ENCODE data around the gene LIN7A.
"Not testable (repeated sequence)": the region's sequence is repeated elsewhere in the genome, so short reads cannot be mapped to it uniquely, and the experiment has no call there.

The LIN7A gene

GRCh38 chr12:80892597-80893445, 44.9 kb downstream of the LIN7A start:
- DNase-seq (ENCODE audit: low read depth, low spot score): peak; percentile 67
- no peak overlapping the region for H3K4me3 ChIP-seq (ENCODE audit: low read depth, low read length)
- TF ChIP-seq CTCF (IDR thresholded peaks at IDR 0.05; ENCODE audit: low read depth, low read length): no peak
- in situ Hi-C loops (cut with HindIII; ENCODE audit: low sequenced_read_pairs): no loop called here

GRCh38 chr12:80884651-80885050, 53.1 kb downstream of the LIN7A start:
- no peak overlapping the region for H3K4me3 ChIP-seq (ENCODE audit: low read depth, low read length)
- TF ChIP-seq CTCF (IDR thresholded peaks at IDR 0.05; ENCODE audit: low read depth, low read length): no peak
- in situ Hi-C loops (cut with HindIII; ENCODE audit: low sequenced_read_pairs): no loop called here
- DNase-seq (ENCODE audit: low read depth, low spot score): no peak

DNA sequence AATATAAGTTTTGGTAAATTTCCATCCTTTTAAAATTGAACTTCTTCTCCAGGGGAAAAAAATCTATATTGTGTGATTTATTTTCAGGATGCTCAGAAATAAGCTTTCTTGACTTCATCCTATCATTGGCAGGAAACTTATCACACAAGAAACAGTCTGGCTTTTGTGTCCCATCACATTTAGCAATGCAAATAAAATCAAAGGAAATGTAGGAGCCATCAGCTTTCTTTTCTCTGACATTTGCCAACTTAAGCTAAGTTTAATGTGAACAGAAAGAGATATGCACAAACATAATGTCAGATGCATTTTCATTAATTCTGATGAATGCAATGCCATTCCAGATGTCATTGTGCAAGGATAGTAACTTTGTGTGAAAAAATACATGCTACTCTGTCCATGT, 56.6 kb downstream of the LIN7A start:
- DNase-seq (ENCODE audit: low read depth, low spot score): no peak
- no peak for TF ChIP-seq CTCF (IDR thresholded peaks at IDR 0.05; ENCODE audit: low read depth, low read length)
- in situ Hi-C loops (cut with HindIII; ENCODE audit: low sequenced_read_pairs): no loop called here
- H3K4me3 ChIP-seq (ENCODE audit: low read depth, low read length): no peak overlapping the region

- DNase-seq (ENCODE audit: low read depth, low spot score); in situ Hi-C loops (cut with HindIII; ENCODE audit: low sequenced_read_pairs); H3K4me3 ChIP-seq (ENCODE audit: low read depth, low read length): not testable (repeated sequence)
Observed at GRCh38 chr12:80878452-80878851, 59.3 kb downstream of the LIN7A start.

DNA sequence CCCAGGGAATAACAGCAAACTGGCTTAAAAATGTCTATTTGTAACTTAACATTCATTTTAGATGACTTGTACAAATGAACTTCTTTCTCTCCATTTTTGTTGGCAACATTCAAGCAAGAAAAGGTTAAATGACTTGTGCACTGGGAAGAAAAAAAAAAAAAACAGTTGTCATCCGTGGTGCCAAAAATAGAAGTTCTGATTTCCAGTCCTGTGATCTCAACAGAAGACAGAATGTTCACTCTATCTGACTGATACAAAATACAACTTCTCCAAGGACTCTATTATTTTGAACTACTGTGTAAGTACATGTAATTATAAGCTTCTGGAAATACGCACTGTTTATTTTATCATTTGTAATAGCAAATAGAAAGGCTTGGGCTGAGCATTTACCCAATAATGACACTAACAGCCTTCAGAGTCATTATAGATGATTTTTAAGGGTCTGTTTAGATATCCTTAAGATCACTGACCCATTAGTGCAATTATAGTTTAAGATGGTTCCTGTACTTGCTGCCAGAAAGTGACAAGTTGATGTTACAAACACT, 59.9 kb downstream of the LIN7A start:
- TF ChIP-seq CTCF (IDR thresholded peaks at IDR 0.05; ENCODE audit: low read depth, low read length): no peak
- DNase-seq (ENCODE audit: low read depth, low spot score): peak; percentile 52
- H3K4me3 ChIP-seq (ENCODE audit: low read depth, low read length): no peak overlapping the region

GRCh38 chr12:80872053-80872452, 65.7 kb downstream of the LIN7A start:
- in situ Hi-C loops (cut with HindIII; ENCODE audit: low sequenced_read_pairs): no loop called here
- TF ChIP-seq CTCF (IDR thresholded peaks at IDR 0.05; ENCODE audit: low read depth, low read length): no peak
- no peak for DNase-seq (ENCODE audit: low read depth, low spot score)
- no peak overlapping the region for H3K4me3 ChIP-seq (ENCODE audit: low read depth, low read length)

More for the DNA sequence above, 59.9 kb downstream of the LIN7A start:
- in situ Hi-C loops (cut with HindIII; ENCODE audit: low sequenced_read_pairs): no loop called here

DNA sequence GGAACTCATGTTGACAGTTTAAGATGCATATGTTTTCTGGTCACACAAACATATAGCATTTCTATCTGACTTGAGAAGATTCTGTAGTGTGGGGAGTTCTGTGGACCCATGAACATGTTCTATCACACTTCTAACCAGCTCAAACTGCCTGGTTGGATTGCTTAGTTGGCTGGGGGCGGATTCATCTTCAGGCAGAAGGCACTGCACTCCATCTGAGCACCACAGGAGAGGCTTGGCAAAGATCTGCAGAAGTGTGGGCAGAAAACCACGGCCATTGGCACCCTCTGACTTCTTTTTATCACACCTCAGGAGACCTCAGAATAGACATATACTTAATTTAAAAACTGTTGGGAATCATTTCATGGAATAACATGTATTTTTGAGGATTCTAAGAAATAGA, 68.5 kb downstream of the LIN7A start:
- in situ Hi-C loops (cut with HindIII; ENCODE audit: low sequenced_read_pairs): no loop called here
- DNase-seq (ENCODE audit: low read depth, low spot score): no peak
- no peak overlapping the region for H3K4me3 ChIP-seq (ENCODE audit: low read depth, low read length)
- no peak for TF ChIP-seq CTCF (IDR thresholded peaks at IDR 0.05; ENCODE audit: low read depth, low read length)

Measured in astrocyte of the spinal cord (primary cell).